Stimulated activated CD4-positive, alpha-beta T cell treated with anti-CD3 and anti-CD28 coated beads, TNF-alpha, amount 100 ng/mL, for 24 hours (primary cell): ENCODE results near the gene SLX9.

ENCODE experiments used
- DNase-seq, 3 experiments: peaks; one replicate each; pipeline ENCODE4 v3.0.0-alpha.2; 2020; ENCODE audit warnings: low read depth in 3 of 3

The SLX9 gene

GRCh38 chr21:44991538-44992483 lies 52.0 kb downstream of the SLX9 start:
- DNase-seq = no peak

GRCh38 chr21:44992608-44993031 lies 52.8 kb downstream of the SLX9 start:
- DNase-seq = no peak

GRCh38 chr21:44993321-44994046 lies 53.7 kb downstream of the SLX9 start:
- no peak for DNase-seq

GRCh38 chr21:44994047-44994694 lies 54.3 kb downstream of the SLX9 start:
- no peak for DNase-seq

- DNase-seq = no peak
These were observed 55.0 kb downstream of the SLX9 start for GRCh38 chr21:44994695-44995342.

- DNase-seq = no peak
These were observed 55.6 kb downstream of the SLX9 start for GRCh38 chr21:44995343-44995941.

- no peak for DNase-seq
These were observed 56.3 kb downstream of the SLX9 start for GRCh38 chr21:44996096-44996495.

- DNase-seq = no peak
These were observed 56.7 kb downstream of the SLX9 start for GRCh38 chr21:44996501-44996921.

GRCh38 chr21:44996983-44997936 lies 57.4 kb downstream of the SLX9 start:
- no peak for DNase-seq

GRCh38 chr21:44998086-44998620 lies 58.3 kb downstream of the SLX9 start:
- DNase-seq = no peak

- DNase-seq = no peak
These were observed 59.0 kb downstream of the SLX9 start for GRCh38 chr21:44998621-44999427.

- DNase-seq = no peak
These were observed 59.7 kb downstream of the SLX9 start for GRCh38 chr21:44999428-44999971.

- DNase-seq = no peak
These were observed 60.3 kb downstream of the SLX9 start for GRCh38 chr21:44999972-45000636.

- DNase-seq = no peak
These were observed 60.9 kb downstream of the SLX9 start for GRCh38 chr21:45000637-45001133.

GRCh38 chr21:45001134-45002095 lies 61.6 kb downstream of the SLX9 start:
- no peak for DNase-seq

- no peak for DNase-seq
These were observed 62.8 kb downstream of the SLX9 start for GRCh38 chr21:45002381-45003204.
